Measurements from ENCODE around the gene TFCP2.
"Not testable (repeated sequence)": the region's sequence is repeated elsewhere in the genome, so short reads cannot be mapped to it uniquely, and the experiment has no call there.

TFCP2 gene, protein sequence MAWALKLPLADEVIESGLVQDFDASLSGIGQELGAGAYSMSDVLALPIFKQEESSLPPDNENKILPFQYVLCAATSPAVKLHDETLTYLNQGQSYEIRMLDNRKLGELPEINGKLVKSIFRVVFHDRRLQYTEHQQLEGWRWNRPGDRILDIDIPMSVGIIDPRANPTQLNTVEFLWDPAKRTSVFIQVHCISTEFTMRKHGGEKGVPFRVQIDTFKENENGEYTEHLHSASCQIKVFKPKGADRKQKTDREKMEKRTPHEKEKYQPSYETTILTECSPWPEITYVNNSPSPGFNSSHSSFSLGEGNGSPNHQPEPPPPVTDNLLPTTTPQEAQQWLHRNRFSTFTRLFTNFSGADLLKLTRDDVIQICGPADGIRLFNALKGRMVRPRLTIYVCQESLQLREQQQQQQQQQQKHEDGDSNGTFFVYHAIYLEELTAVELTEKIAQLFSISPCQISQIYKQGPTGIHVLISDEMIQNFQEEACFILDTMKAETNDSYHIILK

DNA sequence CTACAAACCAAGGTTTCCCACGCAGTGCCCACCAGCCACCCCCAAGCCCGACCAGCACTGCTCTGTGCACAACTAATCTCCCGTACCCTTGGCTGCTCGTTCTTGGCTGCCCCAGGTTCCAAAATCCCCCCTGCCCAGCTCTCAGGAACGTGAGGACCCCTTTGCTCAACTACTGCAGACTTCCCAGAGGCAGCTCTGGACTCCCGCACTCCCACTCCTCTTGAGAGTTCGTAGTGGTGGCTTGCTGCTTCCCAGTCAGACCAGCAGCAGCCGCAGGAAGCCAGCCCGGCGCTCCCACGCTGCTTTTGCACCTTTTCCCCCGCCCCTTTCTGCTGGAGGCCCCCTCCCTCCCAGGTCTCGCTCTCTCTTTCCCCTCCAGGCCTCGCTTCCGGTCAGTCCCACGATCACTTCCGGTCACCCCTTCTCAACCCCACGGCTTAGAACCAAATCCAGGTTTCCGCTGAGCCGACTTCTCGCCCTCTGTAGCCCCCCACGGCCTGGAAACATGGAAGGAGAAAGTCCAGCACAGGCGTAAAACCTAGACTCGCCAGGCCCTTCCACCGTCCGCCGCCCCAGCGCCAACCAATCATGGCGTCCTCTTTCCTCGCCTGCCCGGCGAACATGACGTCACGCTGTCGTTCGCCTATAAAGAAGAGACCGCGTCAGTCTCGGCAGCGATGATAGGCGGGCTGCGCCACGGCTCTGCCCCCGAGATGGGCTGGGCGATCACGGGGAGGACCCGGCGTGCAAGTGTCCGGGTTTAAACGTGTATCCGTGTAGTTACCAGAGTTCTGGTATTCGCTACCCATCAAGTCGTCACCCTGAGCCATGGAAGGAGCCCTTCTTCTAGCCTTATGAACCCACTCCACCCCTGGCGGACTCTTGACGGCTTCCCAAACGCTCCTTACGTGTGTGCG is at the start of gene TFCP2:
Gene TFCP2, minus strand, starts transcription at position 621 of the 917 bp plus-strand sequence. CDS start 713 bp downstream, outside the sequence.
- peak; percentile 92 to 93 for DNase-seq

DNA sequence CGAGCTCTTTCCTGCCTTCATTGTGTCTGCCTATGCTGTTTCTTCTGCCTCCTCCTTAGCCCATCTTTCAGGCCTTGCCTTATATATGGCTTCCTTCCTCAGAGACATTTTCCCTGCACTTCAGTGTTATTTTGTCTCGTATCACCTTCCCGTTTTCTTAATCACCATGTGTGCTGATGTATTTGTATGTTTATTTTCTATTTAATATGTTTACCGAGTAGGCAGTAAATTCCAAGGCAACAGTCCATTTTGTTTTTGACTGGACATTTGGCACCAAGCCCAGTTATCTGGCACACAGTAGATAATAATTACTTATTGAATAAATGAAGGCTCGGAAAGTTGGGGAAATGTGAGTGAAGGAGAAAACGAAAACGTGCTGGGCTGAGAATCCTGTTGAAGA is 49.5 kb upstream of the TFCP2 start:
- DNase-seq = no peak

DNA sequence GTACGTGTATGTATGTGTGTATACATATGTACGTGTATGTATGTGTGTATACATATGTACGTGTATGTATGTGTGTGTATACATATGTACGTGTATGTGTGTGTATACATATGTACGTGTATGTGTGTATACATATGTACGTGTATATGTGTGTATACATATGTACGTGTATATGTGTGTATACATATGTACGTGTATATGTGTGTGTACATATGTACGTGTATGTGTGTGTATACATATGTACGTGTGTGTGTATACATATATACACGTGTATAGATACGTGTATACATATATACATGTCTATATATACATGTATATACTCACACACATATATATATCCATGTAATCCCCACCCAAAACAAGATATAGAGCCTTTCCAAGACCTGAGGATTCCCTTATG is 46.9 kb upstream of the TFCP2 start:
- not testable (repeated sequence) for DNase-seq

DNA sequence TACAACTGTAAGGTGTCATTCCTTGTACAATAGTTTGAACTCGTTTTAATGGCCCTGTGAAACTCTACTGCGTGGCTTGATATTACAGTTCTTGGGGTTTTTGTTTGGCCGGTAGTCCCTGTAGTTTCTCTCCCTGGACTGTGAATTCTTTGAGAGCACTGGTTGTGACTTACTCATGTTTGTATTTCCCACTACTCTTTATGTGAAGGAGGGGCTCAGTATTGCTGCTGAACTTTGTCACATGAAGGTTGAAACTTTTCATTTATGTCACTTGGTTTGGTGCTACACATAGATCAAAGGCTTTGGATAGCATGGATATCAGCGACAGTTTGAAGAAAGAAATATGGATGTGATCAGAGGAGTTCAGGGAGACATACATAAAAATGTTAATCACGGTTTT is 46.4 kb upstream of the TFCP2 start:
- DNase-seq = no peak

DNA sequence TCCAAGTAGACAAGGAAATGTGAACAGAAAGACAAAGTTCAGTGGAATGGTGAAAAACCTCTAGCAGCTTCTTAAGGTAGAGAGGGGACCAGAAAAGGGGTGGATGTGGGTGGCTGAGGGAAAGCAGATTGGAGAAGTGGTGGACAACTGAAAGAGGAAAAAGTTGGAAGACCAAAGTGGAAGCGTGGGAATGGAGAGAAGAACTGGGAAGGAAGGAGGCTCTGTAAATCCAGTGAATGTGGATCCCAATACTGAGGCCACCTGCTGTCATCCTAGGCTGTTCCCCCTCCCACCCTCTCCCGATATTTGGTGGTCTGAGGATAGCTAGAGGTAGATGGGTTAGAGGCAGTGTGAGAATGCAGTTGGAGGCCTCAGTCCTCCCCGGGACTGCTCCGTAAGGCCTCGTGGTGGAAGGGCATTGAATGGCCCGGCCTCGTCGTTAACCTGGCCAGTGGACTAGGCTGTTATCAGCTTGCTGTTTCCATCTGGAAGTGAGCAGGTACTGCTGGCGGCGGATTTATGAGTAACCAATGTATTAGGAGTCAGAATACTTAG is 45.7 kb upstream of the TFCP2 start:
- no peak for DNase-seq

DNA sequence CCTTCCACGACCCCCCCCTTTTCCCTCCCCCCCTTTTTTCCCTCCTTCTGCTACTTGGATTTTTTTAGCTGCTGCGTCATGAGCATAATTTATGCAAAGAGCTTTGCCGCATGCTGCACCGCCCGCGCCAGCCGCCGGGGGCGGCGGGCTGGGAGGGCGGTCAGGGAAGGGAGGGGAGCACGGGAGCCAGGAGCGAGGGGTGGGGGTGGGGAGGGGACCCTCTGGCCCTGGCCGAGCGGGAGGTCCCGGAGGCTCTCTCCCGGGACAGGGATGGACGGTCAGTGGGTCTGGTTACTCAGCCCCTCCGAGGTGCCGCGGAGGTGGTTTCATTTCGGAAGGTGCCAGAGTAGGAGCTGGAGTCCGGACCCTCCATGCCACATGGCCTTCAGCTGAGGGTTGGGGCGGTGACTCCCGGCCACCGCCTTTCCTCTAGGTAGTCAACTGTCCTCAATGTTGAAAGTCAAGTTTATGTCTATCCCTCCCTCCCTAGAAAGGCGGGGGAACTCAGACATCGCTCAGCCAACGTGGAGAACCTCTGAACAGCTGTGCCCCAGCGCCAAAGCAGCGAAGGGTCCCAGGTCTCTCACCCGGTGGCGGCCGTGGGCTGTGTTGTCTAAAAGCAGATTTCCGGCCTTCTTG is 45.2 kb upstream of the TFCP2 start, which contains the start of gene POU6F1:
Gene POU6F1, minus strand, starts transcription at position 95 of the 639 bp plus-strand sequence. CDS start 11,226 bp downstream, outside the sequence.
- DNase-seq = peak; percentile 62 to 63

DNA sequence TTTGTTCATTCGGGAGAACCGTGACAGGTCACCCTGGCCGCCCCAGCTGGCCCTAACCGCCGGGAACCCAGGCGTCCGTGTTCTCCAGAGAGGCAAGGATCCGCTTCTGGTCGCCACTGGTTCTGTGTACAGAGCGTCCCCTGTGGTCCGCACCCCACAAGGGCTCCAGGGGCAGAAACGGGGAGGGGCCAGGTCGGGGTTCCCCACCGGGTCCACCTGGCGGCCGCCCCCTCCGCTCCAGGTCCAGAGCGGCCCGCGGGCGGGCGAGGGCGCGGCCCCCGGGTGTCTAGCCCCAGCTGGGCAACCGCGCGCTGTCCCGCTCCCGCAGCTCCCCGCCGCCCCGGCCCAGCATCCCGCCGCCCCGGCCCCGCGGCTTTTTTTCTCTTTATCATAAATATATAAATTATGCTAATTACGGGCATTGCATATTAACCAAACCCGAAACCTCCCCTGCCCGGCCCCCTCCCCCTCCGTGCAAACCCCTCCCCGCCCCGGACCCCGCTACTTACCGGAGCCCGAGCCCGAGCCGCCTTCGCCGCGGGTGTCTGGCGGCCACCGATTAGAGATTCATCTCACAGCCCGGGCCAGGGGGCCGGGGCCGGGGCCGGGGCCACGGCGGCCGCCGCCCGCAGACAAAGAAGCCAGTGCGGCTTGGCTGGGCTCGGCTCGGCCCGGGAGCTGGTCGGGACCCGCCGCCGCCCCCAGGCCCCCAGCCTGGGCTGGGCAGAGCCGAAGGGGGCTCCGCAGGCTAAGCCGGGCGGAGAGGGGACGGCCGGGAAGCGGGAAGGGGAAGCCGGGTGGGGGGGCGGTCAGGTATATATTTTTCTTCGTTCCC is 44.4 kb upstream of the TFCP2 start:
- DNase-seq = peak; percentile 39 to 45

DNA sequence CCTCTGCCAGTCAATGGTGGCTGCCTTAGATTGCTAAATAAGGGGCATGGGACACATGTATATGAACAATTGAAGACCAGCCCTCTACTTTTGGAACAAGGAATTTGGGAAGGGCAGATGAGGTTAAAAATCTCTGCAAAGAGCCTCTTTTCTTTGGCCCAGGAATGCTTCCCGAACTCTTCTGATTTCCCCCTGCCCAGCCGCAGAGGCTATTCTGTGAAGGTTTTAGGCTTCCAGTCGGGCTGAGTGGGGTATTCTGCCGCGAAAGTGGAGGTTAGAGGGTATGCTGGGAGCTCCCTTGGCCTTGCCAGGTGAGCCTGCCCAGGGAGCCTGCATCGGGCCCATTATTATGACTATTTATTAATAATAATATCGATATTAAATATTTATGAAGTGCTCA is 43.7 kb upstream of the TFCP2 start:
- no peak for DNase-seq

DNA sequence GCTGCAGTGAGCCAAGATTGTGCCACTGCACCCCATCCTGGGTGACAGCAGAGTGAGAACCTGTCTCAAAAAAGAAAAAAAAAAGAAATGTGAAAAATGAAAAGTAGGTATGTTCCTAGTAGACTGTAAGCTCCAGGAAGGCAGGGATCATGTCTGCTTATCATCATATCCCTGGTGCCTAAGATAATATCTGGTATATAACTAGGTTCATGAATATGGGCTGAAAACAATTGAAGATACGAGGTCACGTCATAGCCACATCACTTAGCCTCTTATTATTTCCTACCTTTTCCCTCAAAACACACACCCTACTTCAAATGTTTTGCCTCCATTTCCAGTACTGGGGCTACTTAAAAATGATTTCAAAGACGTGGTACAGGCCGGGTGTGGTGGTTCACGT is 42.0 kb upstream of the TFCP2 start:
- no peak for DNase-seq

DNA sequence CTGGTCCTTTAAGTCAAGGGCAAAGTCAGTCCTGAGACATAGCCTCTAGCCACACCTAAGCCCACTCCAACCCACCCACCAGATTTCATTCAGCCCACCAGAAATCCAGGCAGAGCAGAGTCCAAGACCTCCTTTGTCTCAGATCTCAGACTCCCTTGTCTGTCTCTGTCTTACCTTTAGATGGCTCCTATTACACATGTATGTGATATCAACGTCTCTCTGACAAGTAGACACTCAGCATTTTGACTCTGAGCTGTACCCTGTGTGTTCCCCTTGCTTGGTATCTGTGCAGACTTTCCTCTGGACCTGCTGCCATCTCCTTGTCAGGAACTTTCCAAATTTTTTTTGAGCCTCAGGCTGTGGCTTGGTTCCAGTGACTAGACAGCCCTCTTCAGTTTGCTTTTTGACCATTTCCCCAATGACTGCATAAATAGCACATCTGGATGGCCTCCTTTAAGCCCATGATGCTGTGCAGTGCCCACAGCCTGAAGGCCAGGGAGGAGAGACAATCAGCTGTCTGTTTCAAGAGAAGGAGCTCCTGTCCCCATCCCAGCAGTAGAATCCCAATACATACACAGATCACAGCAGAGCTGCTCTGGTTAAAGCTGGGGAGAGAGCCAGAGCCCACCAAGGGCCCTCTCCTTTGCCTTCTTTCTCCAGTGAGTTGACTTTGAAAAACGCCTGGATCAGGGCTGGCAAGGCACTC is 37.9 kb upstream of the TFCP2 start:
- DNase-seq = no peak

DNA sequence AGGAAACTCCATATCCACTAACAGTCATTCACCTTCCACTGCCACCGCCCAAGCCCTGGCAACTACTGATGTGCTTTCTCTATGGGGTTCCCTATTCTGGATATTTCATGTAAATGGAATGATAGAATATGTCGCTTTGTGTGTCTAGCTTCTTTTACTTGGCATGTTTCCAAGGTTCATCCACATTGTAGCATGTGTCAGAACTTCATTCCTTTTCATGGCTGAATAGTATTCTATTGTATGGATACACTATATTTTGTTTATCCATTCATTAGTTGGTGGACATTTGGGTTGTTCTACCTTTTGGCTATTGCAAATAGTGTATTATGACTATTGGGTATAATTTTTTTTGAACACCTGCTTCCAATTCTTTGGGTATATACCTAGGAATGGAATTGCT is 36.3 kb upstream of the TFCP2 start:
- no peak for DNase-seq

DNA sequence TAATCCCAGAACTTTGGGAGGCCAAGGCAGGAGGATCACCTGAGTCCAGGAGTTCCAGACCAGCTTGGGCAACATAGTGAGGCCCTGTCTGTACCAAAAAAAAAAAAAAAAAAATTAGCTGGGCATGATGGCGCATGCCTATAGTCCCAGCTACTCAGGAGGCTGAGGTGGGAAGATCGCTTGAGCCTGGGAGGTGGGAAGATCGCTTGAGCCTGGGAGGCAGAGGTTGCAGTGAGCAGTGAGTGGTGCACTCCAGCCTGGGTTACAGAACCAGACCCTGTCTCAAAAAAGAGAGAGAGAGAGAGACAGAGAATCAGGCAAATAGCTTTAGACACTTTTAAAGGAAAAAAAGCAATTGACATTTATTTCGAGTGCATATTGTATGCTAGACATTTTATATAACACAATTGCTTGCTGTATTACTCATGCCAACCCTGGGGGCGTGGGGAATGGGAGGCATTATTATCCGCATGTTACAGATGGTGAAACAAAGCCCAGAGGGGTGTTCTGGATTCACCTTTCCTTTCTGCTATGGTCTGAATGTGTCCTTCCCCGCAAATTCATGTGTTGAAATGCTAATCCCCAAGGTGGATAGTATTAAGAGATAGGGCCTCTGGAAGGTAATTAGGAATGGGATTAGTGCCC is 35.2 kb upstream of the TFCP2 start:
- DNase-seq = no peak

DNA sequence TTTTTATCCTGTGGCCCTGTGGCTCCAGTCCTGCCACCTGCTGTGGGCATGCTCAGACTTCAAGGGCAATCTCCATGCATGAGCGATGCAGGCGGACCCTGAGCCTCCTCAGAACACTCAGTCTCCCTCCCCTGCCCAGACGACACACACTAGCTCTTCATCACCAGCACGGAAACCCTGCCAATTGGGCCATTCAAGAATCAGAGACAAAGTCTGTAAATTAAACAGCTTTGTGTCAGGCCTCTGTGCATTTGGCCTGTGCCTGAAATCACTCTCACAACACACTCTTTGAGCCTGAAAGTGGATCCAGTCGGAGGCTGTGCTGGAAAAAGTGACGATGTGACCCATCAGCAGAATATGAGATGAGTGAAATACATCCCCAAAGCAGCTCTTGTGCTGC is 32.4 kb upstream of the TFCP2 start:
- no peak for DNase-seq

DNA sequence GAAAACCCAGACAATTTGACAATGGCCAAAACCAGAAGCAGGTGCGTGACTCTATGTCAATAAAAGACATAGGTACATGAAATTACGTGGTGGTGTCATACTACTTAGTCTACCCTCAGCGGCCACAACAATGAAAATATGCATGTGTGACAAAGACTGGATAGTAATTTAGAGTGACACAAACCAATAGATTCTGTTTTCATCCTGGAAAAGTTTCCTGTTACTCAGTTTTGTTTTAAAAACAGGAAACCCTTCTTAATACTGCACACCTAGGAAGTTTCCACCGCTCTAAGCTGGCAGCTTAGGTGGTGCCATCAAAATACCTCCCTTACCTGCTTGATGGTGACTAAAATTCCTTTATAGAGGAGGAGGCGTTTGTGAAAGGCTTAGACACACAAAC is 29.8 kb upstream of the TFCP2 start:
- no peak for DNase-seq

DNA sequence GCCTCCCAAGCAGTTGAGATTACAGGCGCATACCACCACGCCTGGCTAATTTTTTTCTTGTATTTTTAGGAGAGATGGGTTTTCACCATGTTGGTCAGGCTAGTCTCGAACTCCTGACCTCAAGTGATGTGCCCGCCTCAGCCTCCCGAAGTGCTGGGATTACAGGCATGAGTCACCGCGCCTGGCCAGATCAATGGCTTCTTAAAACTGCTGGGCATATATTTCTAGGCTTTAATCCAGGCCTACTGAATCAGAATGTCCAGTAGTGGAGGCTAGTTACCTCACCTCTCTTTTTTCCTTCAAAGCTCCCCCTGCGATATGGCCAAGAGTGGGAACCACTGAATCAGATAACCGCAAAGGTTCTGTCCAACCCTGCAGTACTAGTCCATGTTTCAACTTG is 27.9 kb upstream of the TFCP2 start:
- no peak for DNase-seq

DNA sequence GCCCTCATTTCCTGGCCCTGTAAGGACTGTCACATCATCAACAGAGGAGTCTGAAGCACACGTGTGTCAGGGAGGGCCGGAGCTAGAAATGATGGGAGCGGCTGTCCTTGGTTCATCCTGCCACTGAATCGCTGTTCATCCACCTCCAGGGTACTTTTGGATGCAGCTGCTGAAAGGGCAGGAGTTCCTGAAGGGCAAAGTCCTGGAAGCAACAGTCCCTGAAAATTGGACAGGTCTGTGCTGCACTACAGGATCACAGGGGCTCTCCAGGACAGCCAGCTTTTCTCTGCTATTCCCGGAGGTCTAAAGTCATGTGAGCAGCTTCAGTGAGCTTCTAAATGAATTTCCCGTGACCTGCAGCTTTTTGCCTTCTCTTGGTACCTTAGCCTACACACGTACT is 27.2 kb upstream of the TFCP2 start:
- no peak for DNase-seq

DNA sequence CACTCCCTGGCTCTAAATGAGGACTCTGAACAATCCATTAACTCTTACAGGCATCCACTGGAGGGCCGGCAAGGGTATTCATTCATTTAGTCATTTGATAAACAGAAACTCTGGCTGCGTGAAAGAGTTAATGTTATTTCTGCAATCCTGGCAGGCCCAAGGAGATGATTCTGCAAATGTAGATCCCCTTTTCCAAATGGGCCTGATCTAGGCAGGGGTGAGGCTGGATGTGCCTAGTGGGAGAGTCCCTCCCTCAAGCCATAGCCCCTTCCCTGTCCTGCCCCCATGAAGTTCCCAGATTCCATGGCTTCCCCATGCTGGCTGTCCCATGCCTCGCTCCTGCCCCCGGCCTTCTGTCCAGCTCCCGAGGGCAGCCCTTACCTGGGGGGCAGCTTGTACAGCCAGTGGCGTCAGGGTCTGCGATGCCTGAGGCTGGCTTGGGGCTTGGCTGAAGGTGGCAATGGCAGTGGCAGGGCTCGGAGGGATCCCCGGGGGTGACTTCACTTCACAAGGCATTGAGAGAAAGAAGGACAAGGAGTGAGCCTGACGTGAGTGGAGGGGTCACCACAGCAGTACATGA is 26.5 kb upstream of the TFCP2 start:
- no peak for DNase-seq

DNA sequence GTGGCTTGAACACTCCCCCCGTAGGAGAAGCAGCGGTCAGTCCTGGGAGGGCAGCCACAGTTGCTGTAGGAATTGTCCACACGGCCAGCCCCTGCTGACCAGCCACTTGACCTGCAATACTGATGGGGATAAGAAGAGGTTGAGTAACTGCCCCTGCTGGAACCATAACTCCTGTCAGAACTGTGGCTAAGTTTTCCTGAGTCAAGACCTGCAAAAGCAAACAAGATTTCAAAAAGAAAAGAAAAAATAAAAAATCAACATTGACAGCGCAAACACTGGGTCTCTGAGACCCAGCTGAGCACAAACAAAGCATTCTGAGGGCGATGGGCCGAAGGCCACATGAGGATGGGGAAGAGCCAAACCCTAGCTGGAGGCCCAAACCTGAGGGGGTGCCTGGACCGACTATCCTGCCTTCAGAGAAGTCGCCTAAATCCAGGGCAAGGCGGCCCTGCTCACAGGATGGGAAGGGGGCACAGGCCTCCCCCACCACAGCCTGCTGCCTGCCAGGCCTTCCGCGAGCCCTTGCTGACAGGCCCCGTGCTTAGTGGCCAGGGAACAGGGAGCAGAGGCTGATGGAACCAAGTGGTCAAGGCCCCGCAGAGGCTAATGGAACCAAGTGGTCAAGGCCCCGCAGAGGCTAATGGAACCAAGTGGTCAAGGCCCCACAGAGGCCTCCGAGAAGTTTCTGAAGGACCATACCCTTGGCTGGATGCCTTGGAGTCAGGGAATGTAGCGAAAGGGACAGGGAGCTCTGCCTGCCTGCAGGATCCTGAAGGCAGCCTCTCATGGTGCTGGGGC is 25.8 kb upstream of the TFCP2 start:
- DNase-seq = no peak
